ENCODE measurements around the gene PAGR1. TPM values are rescaled to one million over a fixed set of nuclear protein-coding genes. Genes with fewer than 3 reads are reported as not detected.

The PAGR1 gene
- total and polyA plus RNA-seq, 2 of the 8 experiments (the other 6 are each of a cell fraction or from before 2014, with no cell fraction given), result 35.4 to 56.4 TPM

- no peak for FAIRE-seq
- CTCF ChIA-PET (ENCODE audit: partially characterized antibody), result interaction anchor here (0.8 to 4.8 kb wide), 3 partner anchors 23 to 60 kb away, joined by 3 to 17 read pairs (median 3); partner anchors contain the start of gene KIF22
- POLR2A ChIA-PET (ENCODE audit: partially characterized antibody), result interaction anchor here (0.6 to 1.5 kb wide), 5 partner anchors 10 to 57 kb away, joined by 3 to 5 read pairs (median 3); partner anchors contain the start of gene ZG16
These were observed 49.4 kb upstream of the PAGR1 start for GRCh38 chr16:29766571-29766970.

More at GRCh38 chr16:29766571-29766970, 49.4 kb upstream of the PAGR1 start:
- H3K27me3 ChIP-seq (replicated peaks in 1 of 4; ENCODE audit: control insufficient read depth in 3 of 4, extremely low read depth in 1 of 4, insufficient read depth in 3 of 4, low read length in 3 of 4), result no peaks in the 10 kb centered on the region
- H2BK20ac ChIP-seq (ENCODE audit: low read length), result no peak overlapping the region
- H4K91ac ChIP-seq (replicated peaks; ENCODE audit: insufficient read length, low read length), result no peak overlapping the region
- no peak for TF ChIP-seq YY1 (IDR thresholded peaks at IDR 0.05; ENCODE audit: low read depth, low read length)
- no peak for TF ChIP-seq EGR1 (IDR thresholded peaks at IDR 0.05; ENCODE audit: borderline replicate concordance, low read depth, low read length)
- TF ChIP-seq RFX5 (IDR thresholded peaks at IDR 0.05; ENCODE audit: borderline replicate concordance, low read depth, low read length), result no peak
- no peak for TF ChIP-seq CBX8 (IDR thresholded peaks at IDR 0.05; ENCODE audit: borderline replicate concordance, low read depth, low read length)
- TF ChIP-seq SP4 (IDR thresholded peaks at IDR 0.05; ENCODE audit: low read length), result no peak
- no peaks in the 10 kb centered on the region for H3K36me3 ChIP-seq (ENCODE audit: control insufficient read depth in 2 of 4, insufficient read depth in 4 of 4, low read length in 3 of 4)
- no peaks in the 10 kb centered on the region for H3K4me1 ChIP-seq (replicated peaks in 1 of 4; ENCODE audit: control insufficient read depth in 3 of 4, insufficient read depth in 4 of 4, low read length in 3 of 4)
- H4K5ac ChIP-seq (ENCODE audit: insufficient read length, low read depth, low read length), result no peak overlapping the region
- no peak overlapping the region for H2AK5ac ChIP-seq (ENCODE audit: low read depth, low read length)
- no peaks in the 10 kb centered on the region for H3K9me3 ChIP-seq (ENCODE audit: insufficient read depth in 2 of 2, low read depth in 1 of 2, low read length in 1 of 2)
- no peak for DNase-seq (ENCODE audit: low read depth in 1 of 2, low spot score in 2 of 2)
- no peak overlapping the region for H3K4me3 ChIP-seq (ENCODE audit: extremely low read depth in 1 of 4, insufficient read depth in 2 of 4, low read depth in 3 of 4, low read length in 4 of 4)
- no peak overlapping the region for H3K14ac ChIP-seq (ENCODE audit: insufficient read length)
- H3K79me1 ChIP-seq (ENCODE audit: low read depth, low read length), result no peaks in the 10 kb centered on the region
- H3K9ac ChIP-seq (replicated peaks in 1 of 4; ENCODE audit: extremely low read depth in 1 of 4, low read depth in 3 of 4, low read length in 3 of 4), result no peak overlapping the region
- no peak overlapping the region for H2BK5ac ChIP-seq (ENCODE audit: low read depth, low read length)
- no peak overlapping the region for H4K8ac ChIP-seq (ENCODE audit: extremely low read depth, insufficient read depth, low read length)
- no peak overlapping the region for H3K18ac ChIP-seq (ENCODE audit: extremely low read depth, low read length)
- H4K20me1 ChIP-seq (replicated peaks in 1 of 2; ENCODE audit: control insufficient read depth in 1 of 2, insufficient read depth in 2 of 2, low read length in 2 of 2), result no peaks in the 10 kb centered on the region
- no peak overlapping the region for H3K56ac ChIP-seq (replicated peaks; ENCODE audit: insufficient read length, low read depth, low read length)
- no peak overlapping the region for H3K23ac ChIP-seq (ENCODE audit: insufficient read length)
- no peaks in the 10 kb centered on the region for H3K23me2 ChIP-seq (ENCODE audit: low read depth, low read length)
- H2BK12ac ChIP-seq (ENCODE audit: low read depth, low read length), result no peak overlapping the region
- H2AFZ ChIP-seq (ENCODE audit: low read length), result no peak overlapping the region
- no peak overlapping the region for H3K27ac ChIP-seq (ENCODE audit: low read depth, low read length)
- H2BK15ac ChIP-seq (ENCODE audit: low read length), result no peak overlapping the region
- H2BK120ac ChIP-seq (replicated peaks; ENCODE audit: low read depth, low read length), result no peak overlapping the region
- H3K4ac ChIP-seq (replicated peaks; ENCODE audit: insufficient read length, low read depth, low read length), result no peak overlapping the region
- H3K79me2 ChIP-seq (ENCODE audit: control insufficient read depth in 1 of 2, insufficient read depth in 2 of 2, low read length in 2 of 2), result no peaks in the 10 kb centered on the region
- WGBS, 2 experiments (ENCODE audit: extremely low coverage in 1 of 2, insufficient coverage in 1 of 2, insufficient read length in 1 of 2, insufficient replicate concordance in 2 of 2, low coverage in 1 of 2, low lambda C conversion rate in 2 of 2, missing lambda C conversion rate in 1 of 2), result 97% methylated on average over 3 of the region's 3 CpGs; no CpG with 5 or more reads in 1 of the 2 experiments
- no peak overlapping the region for H3K4me2 ChIP-seq (ENCODE audit: insufficient read depth in 1 of 2, low read depth in 2 of 2, low read length in 2 of 2)
